Ovary (tissue), 9 donors: ENCODE measurements around the gene NEFH. TPM values are rescaled to one million over a fixed set of nuclear protein-coding genes. Genes with fewer than 3 reads are reported as not detected.

Source experiments
- DNase-seq, 5 donors: peaks; one replicate each; pipeline ENCODE4 v3.0.0-alpha.2; 2019 to 2020
- H3K27ac ChIP-seq, 2 donors: fragments of 200-600 bp; one replicate each; pipeline versions ENCODE4 v1.5.1 to v1.8.0; 2019 to 2022
- H3K27me3 ChIP-seq: fragments of 200-600 bp; one replicate; pipeline ENCODE4 v1.8.0; 2022
- H3K36me3 ChIP-seq: fragments of 200-600 bp; sonication (generic); one replicate; pipeline ENCODE4 v1.5.1; 2019
- H3K4me1 ChIP-seq: one replicate; pipeline ENCODE4 v1.8.1; 2013; ENCODE audit warnings: mild to moderate bottlenecking, moderate library complexity; ENCODE audit not compliant: insufficient read depth
- H3K4me3 ChIP-seq: fragments of 200-600 bp; sonication (generic); one replicate; pipeline ENCODE4 v1.5.1; 2017
- H3K9me3 ChIP-seq, 2 donors: fragments of 200-600 bp in 1 of 2; sonication (generic) in 1 of 2; one replicate each; pipeline versions ENCODE4 v1.5.1 to v1.8.1; 2013 to 2019; ENCODE audit warnings: mild to moderate bottlenecking in 1 of 2, moderate library complexity in 1 of 2
- CTCF ChIP-seq, 3 donors: fragments of 450-650 bp in 2 of 3; fragments of 200-600 bp in 1 of 3; IDR thresholded peaks; one replicate each; pipeline versions ENCODE4 v1.5.1 to v1.8.0; 2016 to 2022; ENCODE audit warnings: antibody characterized with exemption in 3 of 3, mild to moderate bottlenecking in 1 of 3
- EP300 ChIP-seq: sonication (generic); formaldehyde crosslinking; IDR thresholded peaks from one replicate; pipeline ENCODE4 v1.6.1; 2017; ENCODE audit warnings: antibody characterized with exemption
- POLR2A ChIP-seq: fragments of 450-650 bp; IDR thresholded peaks from one replicate; pipeline ENCODE4 v1.6.1; 2017; ENCODE audit warnings: antibody characterized with exemption, mild to moderate bottlenecking, moderate library complexity
- WGBS, 3 donors: extraction: QIAGEN DNeasy Blood & Tissue Kit in 1 of 3; methylation state at CpG; one replicate each; pipeline versions ENCODE4 v1.1.5 to v1.1.7; 2013 to 2017; 5-methylcytosine and 5-hydroxymethylcytosine counted together
- intact Hi-C, 4 donors: fragments of 100-400 bp; cut with DNase I; formaldehyde crosslinking; loops; one replicate each; pipeline versions ENCODE4 v1.11.0 to v1.15.1; 2022 to 2023
- polyA plus RNA-seq, 2 donors: library from polyadenylated mRNA; stranded (reverse); fragments of 200-250 nt in 1 of 2; fragments of 350-450 nt in 1 of 2; fragmentation: Illumina TruSeq in 1 of 2; extraction: RNeasy Lipid Tissue Mini Kit (QIAGEN cat#74804) in 1 of 2; gene quantifications; one replicate each; pipeline ENCODE4 v1.2.3, GENCODE V29; 2013 to 2014
- total RNA-seq, 7 donors: library from RNA; depleted of rRNA in 2 of 7; stranded (reverse); fragments of >200 nt in 2 of 7; fragmentation: NEBNext Ultra II Directional in 3 of 7; extraction: Animal tissue kit (Norgen Biotek cat#: 25700) in 3 of 7; gene quantifications; one replicate each; pipeline versions ENCODE4 v1.1.0 to v1.2.4, GENCODE V29; 2016 to 2023
- donor health status: DM: no; HTN: no; CAD: no; lungs with moderate emphysema.
- donor health status: DM: no; HTN: no; CAD: no.
- donor health status: Bipolar disorder and iron deficiency.
- donor health status: DM: yes; HTN: yes; CAD: no.
- donor health status: DM: no; HTN: no; CAD: no.
- donor health status: DM: yes; HTN: yes; CAD: no.

The NEFH gene
- total and polyA plus RNA-seq, 9 donors = 2.6 to 30.6 (median 12.4) TPM

- Histone ChIP-seq H3K27ac (no peak overlapping the region), H3K9me3 (no peaks in the 10 kb centered on the region), H3K4me3 (no peak overlapping the region), H3K4me1 (no peaks in the 10 kb centered on the region), H3K27me3 (no peaks in the 10 kb centered on the region), H3K36me3 (no peaks in the 10 kb centered on the region)
- 92 to 93% (median 92%) methylated on average over 6 of the region's 6 CpGs for WGBS, 3 donors
- no peak for TF ChIP-seq POLR2A
- TF ChIP-seq CTCF (IDR thresholded peaks at IDR 0.05) = no peak
- TF ChIP-seq EP300 = no peak
- DNase-seq = no peak
- intact Hi-C loops = no loop called here
These were observed 11.0 kb downstream of the NEFH start for GRCh38 chr22:29491012-29491411.

GRCh38 chr22:29493636-29494035 is 13.6 kb downstream of the NEFH start:
- Histone ChIP-seq H3K4me1 (no peaks in the 10 kb centered on the region), H3K9me3 (no peaks in the 10 kb centered on the region), H3K27ac (no peak overlapping the region), H3K27me3 (no peaks in the 10 kb centered on the region), H3K4me3 (no peak overlapping the region), H3K36me3 (no peaks in the 10 kb centered on the region)
- 93 to 95% (median 94%) methylated on average over 1 of the region's 1 CpG for WGBS, 3 donors
- intact Hi-C loops = no loop called here
- no peak for DNase-seq
- TF ChIP-seq POLR2A (no peak), EP300 (no peak), CTCF (IDR thresholded peaks at IDR 0.05) (no peak)

- no peaks in the 10 kb centered on the region for H3K27me3 ChIP-seq
- no peaks in the 10 kb centered on the region for H3K9me3 ChIP-seq
- intact Hi-C loops = no loop called here
- TF ChIP-seq POLR2A = no peak
- no peak for DNase-seq
- 91 to 95% (median 92%) methylated on average over 8 of the region's 8 CpGs for WGBS, 3 donors
- no peaks in the 10 kb centered on the region for H3K36me3 ChIP-seq
- H3K27ac ChIP-seq = no peak overlapping the region
- H3K4me1 ChIP-seq = no peaks in the 10 kb centered on the region
- H3K4me3 ChIP-seq = no peak overlapping the region
These were observed 19.8 kb downstream of the NEFH start for GRCh38 chr22:29499852-29500251.

- Histone ChIP-seq H3K36me3 (no peaks in the 10 kb centered on the region), H3K27me3 (no peaks in the 10 kb centered on the region), H3K9me3 (no peaks in the 10 kb centered on the region), H3K4me1 (no peaks in the 10 kb centered on the region), H3K27ac (peak overlapping the region in 1 of 2 donors; percentile 42), H3K4me3 (no peak overlapping the region)
- peak; percentile 59 to 68 (median 62) for DNase-seq
- TF ChIP-seq EP300 (no peak), CTCF (IDR thresholded peaks at IDR 0.05) (no peak), POLR2A (no peak)
- intact Hi-C loops = no loop called here
- WGBS, 3 donors = 21 to 33% (median 27%) methylated on average over 7 of the region's 7 CpGs
These were observed 23.9 kb downstream of the NEFH start for GRCh38 chr22:29503811-29504372.

- intact Hi-C loops = no loop called here
- no peak overlapping the region for H3K4me3 ChIP-seq
- H3K36me3 ChIP-seq = no peaks in the 10 kb centered on the region
- no peak overlapping the region for H3K27ac ChIP-seq
- no peak for DNase-seq
- H3K27me3 ChIP-seq = no peaks in the 10 kb centered on the region
- TF ChIP-seq EP300 = no peak
- no peak for TF ChIP-seq POLR2A
- TF ChIP-seq CTCF (IDR thresholded peaks at IDR 0.05) = no peak
- no peaks in the 10 kb centered on the region for H3K4me1 ChIP-seq
- no peaks in the 10 kb centered on the region for H3K9me3 ChIP-seq
These were observed 29.3 kb downstream of the NEFH start for GRCh38 chr22:29509298-29509697.
